HL-60 (cell line): ENCODE results near the gene PLEKHG2.

Source experiments
- GABPA ChIP-seq: IDR thresholded peaks from 2 replicates; pipeline ENCODE4 v1.6.1; 2012; ENCODE audit warnings: low read depth
- TF ChIP-seq, protein P1 (sequence below): IDR thresholded peaks from one replicate; pipeline ENCODE4 v1.5.1; 2011; ENCODE audit warnings: low read length, control low read depth, inconsistent platforms; ENCODE audit not compliant: insufficient read depth
- TF ChIP-seq, protein P2 (sequence below): IDR thresholded peaks from 2 replicates; pipeline ENCODE4 v1.6.1; 2012; ENCODE audit warnings: low read depth; ENCODE audit not compliant: insufficient replicate concordance

DNA sequence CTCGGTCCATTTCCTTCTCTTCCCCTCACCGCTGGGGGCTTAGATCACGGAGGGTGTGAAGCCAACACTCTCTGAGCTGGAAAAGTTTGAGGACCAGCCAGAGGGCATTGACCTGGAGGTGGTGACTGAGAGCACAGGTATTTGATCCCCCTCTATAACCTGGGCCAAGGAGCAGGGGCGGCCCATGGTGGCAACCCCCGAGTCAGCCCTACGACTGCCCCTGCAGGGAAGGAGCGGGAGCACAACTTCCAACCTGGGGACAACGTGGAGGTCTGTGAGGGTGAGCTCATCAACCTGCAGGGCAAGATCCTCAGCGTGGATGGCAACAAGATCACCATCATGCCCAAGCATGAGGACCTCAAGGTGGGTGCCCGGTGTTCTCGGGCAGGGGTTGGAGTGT lies 56.6 kb downstream of the PLEKHG2 start:
- TF ChIP-seq, protein P1, sequence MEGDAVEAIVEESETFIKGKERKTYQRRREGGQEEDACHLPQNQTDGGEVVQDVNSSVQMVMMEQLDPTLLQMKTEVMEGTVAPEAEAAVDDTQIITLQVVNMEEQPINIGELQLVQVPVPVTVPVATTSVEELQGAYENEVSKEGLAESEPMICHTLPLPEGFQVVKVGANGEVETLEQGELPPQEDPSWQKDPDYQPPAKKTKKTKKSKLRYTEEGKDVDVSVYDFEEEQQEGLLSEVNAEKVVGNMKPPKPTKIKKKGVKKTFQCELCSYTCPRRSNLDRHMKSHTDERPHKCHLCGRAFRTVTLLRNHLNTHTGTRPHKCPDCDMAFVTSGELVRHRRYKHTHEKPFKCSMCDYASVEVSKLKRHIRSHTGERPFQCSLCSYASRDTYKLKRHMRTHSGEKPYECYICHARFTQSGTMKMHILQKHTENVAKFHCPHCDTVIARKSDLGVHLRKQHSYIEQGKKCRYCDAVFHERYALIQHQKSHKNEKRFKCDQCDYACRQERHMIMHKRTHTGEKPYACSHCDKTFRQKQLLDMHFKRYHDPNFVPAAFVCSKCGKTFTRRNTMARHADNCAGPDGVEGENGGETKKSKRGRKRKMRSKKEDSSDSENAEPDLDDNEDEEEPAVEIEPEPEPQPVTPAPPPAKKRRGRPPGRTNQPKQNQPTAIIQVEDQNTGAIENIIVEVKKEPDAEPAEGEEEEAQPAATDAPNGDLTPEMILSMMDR: no peak
- TF ChIP-seq, protein P2, sequence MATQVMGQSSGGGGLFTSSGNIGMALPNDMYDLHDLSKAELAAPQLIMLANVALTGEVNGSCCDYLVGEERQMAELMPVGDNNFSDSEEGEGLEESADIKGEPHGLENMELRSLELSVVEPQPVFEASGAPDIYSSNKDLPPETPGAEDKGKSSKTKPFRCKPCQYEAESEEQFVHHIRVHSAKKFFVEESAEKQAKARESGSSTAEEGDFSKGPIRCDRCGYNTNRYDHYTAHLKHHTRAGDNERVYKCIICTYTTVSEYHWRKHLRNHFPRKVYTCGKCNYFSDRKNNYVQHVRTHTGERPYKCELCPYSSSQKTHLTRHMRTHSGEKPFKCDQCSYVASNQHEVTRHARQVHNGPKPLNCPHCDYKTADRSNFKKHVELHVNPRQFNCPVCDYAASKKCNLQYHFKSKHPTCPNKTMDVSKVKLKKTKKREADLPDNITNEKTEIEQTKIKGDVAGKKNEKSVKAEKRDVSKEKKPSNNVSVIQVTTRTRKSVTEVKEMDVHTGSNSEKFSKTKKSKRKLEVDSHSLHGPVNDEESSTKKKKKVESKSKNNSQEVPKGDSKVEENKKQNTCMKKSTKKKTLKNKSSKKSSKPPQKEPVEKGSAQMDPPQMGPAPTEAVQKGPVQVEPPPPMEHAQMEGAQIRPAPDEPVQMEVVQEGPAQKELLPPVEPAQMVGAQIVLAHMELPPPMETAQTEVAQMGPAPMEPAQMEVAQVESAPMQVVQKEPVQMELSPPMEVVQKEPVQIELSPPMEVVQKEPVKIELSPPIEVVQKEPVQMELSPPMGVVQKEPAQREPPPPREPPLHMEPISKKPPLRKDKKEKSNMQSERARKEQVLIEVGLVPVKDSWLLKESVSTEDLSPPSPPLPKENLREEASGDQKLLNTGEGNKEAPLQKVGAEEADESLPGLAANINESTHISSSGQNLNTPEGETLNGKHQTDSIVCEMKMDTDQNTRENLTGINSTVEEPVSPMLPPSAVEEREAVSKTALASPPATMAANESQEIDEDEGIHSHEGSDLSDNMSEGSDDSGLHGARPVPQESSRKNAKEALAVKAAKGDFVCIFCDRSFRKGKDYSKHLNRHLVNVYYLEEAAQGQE: no peak
- TF ChIP-seq GABPA: no peak
